ENCODE measurements around the gene DAAM2. TPM values are rescaled to one million over a fixed set of nuclear protein-coding genes. Genes with fewer than 3 reads are reported as not detected.
A peak's percentile ranks its signal among the peaks of the same experiment; 100 is the strongest.

The DAAM2 gene
- 1 to 10 TPM; 7.1 to 9.8 TPM for total RNA-seq
- long read RNA-seq, partial matches to known transcripts = 3 of 3 reads
- long read RNA-seq, other reads (novel, unspliced or antisense) = 0 of 3 reads

DNA sequence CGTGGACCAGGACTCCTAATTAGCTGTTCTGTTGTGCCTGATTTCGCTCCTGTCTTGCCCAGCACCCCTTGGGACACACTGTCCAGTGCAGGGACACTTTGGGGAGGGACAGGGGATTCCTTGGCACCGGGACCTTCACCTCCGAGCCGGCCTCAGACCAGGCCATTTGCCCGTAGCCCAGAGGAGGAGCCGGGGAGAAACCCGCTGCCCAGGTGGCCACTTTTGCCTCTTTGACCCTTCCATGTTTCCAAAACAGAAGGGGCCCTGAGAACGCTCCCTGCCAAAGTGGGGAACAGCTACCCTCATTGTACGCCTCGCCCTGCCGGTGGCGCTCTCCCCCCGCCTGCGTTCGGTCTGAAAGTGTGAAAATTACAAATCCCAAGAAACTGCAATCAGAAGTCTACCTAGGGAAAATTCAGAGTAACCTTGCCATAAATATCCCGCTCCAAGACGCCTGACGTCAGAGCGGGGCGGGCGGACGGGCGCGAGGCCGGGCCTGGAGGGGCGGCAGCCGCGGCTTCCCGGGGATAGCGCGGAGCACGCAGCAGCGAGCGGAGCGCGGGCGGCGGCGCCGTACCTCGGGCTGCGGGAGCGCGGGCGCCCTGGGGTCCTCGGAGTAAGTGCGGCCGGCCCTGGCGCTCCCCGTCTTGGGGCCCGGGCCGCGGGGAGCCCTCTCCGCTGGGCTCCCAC lies at the start of gene DAAM2:
DAAM2 (plus strand) TSS at position 527 of the 690 bp plus-strand sequence. CDS start 63,927 bp downstream, outside the sequence.
- peak in 1 of 2 donors; percentile 39 for DNase-seq
- ATAC-seq = peak; percentile 68
- intact Hi-C loops (cut with DNase I, micrococcal nuclease) = no loop called here

DNA sequence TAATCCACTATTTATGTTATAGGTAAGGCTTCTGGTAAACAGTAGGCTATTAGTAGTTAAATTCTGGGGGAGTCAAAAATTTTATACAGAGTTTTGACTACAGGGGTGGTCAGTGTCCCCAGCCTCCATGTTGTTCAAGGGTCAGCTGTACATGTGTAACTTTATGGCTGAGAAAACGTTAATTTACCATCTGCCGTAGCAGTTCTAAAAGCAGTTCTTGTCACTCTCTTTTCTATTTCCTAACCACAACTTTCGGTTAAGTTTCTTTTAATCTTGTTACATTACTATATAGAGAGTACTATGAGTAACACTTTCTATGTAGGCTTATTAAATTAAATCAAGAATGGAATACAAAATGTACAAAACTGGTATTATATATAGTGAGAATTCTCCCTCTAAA lies 45.4 kb upstream of the DAAM2 start:
- no peak for DNase-seq
- intact Hi-C loops (cut with DNase I, micrococcal nuclease) = no loop called here
- ATAC-seq = no peak

DNA sequence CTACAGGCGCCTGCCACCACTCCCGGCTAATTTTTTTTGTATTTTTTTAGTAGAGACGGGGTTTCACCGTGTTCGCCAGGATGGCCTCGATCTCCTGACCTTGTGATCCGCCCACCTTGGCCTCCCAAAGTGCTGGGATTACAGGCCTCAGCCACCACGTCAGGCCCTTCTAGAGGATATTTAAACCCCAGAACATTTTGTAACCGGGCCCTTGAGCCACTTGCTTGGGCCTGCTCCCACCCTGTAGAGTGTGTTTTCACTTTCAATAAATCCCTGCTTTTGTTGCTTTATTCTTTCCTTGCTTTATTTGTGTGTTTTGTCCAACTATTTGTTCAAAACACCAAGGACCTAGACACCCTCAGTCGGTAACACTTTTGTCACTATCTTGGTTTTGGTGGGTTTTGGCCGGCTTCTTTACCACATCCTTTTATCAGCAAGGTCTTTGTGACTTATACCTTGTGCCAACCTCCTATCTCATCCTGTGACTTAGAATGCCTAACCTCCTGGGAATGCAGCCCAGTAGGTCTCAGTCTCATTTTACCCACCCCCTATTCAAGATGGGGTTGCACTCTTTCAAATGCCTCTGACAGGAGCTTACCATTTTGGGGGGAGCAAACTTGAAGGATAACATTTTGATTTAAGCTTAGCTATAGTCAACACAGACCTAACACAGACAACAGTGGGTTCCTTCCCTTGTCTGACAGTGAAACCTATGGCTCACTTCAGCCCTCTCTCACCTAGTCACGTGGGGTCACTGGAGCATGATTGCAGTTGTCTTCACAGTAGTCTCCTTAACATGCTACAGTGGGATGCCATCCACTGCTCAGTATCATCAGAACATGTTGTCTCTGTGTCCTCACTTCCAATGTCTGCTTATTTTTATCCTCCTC lies 39.1 kb upstream of the DAAM2 start:
- ATAC-seq (no peak), DNase-seq (no peak)
- intact Hi-C loops (cut with DNase I, micrococcal nuclease) = no loop called here

DNA sequence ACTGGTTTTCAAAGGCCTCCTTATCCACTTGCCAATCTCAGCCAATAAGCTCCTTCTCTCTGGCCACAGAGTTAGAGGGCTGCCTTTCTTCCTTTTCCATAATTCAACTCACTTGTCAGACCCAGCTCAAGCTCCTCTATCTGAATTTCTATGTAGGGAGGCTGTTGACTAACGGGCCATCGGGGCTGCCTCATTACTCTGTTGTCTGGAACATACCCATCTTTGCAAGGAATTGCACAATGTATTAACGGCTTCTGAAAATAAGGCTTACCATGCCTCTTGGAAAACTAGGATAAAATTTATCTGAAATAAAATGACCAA lies 38.5 kb upstream of the DAAM2 start:
- no peak for DNase-seq
- intact Hi-C loops (cut with DNase I, micrococcal nuclease) = no loop called here
- ATAC-seq = no peak

DNA sequence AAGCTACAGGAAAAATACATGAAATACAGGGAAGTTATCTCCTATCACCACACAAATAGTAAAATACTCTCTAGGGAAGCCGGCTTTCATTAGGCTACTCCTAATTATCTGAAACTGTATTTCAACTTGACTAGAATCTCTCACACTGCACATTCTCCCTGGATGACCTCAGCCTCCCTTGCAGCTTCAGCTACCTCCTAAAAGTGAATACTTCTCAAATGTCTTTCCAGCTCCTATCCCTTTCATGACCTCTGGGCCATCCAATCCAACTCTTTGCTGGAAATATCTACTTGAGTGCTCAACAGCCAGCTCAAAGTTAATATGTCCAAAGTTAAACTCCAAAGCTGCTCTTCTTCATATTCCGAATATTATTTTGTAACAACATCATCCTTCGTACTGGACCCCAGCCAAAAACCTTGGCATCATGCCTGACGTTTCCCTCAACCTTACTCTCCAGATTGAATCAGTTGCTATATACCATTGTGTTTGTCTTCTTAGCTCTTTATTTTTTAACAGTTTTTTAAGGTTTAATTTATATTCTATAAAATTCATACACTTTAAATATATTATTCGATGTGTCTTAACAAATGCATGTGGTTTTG lies 37.6 kb upstream of the DAAM2 start:
- no peak for ATAC-seq
- intact Hi-C loops (cut with DNase I, micrococcal nuclease) = no loop called here
- DNase-seq = no peak

DNA sequence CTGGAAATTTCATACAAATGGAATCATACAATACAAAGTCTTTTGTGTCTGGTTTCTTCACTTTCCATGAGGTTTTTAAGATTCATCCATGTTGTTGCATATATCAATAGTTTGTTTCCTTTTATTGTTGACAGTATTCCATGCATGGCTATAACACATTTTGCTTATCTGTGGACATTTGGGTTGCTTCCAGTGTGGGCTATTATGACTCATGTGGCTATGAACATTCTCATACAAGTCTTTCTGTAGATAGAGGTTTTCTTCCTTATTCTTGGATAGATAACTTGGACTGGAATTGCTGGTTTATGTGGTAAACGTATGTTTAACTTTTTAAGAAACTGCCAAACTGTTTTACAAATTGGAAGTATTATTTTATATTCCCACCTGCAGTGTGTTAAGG lies 36.9 kb upstream of the DAAM2 start:
- intact Hi-C loops (cut with DNase I, micrococcal nuclease) = no loop called here
- ATAC-seq (no peak), DNase-seq (no peak)

DNA sequence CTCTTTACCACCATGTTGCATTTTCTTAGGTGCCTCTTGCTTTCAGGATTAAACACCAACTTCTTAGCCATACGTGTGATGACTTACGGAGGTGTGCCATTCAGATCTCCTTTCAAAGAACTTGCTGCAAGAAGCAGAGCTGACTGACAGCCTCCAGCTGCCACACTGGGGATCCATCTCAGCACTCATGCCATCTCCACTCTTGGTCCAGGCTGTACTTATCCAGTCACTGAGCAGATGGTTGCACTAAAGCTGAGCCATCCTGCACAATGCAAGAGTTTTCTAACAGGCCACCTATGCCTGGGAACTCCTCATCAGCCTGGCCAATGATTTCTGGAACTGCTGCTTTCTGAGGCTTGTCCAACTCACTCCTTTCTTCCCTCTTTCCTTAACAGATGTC lies 35.6 kb upstream of the DAAM2 start:
- intact Hi-C loops (cut with DNase I, micrococcal nuclease) = no loop called here
- DNase-seq (no peak), ATAC-seq (no peak)

DNA sequence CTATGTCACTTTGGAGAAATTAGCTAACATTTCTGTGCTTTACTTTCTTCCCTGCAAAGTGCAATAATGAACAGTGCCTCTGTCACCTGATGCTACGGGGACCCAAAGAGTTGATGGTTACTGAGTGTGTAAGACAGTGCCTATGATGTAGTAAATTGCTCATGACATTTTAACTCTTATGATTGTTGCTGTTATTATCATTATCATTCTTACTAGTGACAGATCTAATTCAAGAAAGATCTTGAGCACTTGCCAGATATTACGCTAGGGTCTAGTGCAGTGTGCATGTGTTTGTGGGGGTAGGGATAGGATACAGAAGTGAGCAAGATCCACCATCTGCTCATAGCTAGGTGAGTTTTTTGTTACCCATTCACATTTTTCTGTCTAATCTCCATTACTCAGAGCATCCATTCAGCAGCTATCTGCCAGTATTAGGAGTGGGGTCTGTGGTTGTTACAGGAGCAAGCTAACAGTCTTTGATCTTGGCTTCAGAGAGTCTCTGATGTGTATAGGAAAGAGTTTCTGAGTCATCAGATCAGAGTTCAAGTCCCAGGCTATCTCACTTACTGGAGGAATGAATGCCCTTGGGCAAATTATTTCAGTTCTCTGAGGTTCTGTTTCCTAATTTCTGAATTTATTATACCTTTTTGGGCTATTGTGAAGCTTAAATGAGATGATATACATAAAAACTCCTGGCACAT lies 33.1 kb upstream of the DAAM2 start:
- ATAC-seq (no peak), DNase-seq (no peak)
- intact Hi-C loops (cut with DNase I, micrococcal nuclease) = no loop called here

DNA sequence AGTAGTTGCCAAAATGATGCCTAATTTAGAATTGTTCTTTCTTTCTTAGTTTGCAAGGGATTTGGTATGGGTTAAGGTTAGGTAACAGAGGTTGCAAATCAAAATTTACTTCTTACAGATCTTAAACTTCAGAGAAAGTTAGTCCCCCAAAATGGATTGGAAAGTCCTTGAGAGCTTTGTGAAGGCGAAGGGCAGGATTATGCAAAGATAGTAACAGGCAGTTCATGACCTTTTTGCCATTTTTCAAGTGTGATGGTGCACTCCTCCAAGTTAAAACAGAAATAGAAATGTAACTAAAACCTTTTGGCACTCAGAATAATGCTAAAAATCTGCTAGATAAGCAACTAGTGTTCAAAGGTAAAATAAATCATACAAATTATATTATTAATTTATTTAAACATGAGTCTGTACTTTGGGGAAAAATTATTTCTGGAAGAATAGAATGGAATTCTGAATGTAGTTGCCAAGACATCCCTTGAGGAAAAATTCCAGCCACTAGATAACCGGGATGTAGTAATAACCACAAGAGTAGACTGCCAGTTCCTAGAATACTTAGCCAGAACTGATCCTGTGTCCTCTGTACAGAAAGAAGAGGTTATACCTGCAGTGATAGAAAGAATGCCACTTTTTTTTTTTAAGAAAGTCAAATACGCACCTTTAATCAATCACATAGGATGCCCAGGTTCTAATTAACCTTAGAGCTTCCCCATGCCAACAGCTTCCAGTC lies 31.8 kb upstream of the DAAM2 start:
- DNase-seq = no peak
- intact Hi-C loops (cut with DNase I, micrococcal nuclease) = no loop called here
- no peak for ATAC-seq

DNA sequence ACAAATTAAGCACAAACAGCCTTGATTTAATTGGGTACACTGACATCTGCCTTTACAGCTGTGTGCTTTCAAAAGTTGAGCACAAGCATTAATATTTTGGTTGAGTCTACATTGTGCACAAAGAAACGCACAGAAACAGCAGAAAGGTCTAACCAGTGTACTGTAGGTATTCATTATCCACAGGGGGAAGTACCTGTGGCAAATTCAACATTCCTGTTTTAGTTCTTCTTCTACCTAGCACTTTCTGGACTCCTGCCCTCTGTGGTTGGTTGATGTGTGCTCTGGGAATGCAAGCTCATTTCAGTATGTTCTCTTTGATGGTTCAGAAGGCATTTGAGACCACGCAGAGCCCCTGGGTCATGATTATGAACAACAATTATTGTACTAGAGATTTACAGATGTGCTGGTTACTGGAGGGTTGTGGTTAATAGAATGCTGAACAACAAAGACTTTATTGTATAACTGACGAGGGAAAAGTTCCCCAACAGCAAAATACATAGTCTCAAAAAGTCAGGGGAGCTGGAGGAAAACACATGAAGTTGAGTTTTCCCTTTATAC lies 26.6 kb upstream of the DAAM2 start:
- no peak for ATAC-seq
- intact Hi-C loops (cut with DNase I, micrococcal nuclease) = no loop called here

DNA sequence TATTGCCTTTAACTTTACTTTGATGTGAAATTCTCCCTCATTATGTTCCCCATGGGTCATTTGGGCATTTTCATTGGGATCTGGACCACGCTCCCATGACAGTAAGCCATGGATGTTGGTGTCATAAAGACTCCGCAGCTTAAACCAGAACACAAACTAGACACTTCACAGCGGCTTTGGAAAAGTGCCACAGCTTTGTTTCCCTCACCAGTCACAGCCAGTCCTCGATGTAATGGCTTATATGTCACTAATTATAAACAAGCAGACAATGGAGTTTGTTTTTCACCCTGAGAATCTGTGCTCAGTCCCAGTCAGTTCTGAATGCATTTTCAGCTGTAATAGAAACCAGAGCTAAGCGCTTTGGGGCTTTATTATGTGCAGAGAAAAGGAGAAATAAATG lies 23.2 kb upstream of the DAAM2 start:
- intact Hi-C loops (cut with DNase I, micrococcal nuclease) = no loop called here
- no peak for ATAC-seq
- DNase-seq = no peak

More for the DNA sequence above, 26.6 kb upstream of the DAAM2 start:
- no peak for DNase-seq

DNA sequence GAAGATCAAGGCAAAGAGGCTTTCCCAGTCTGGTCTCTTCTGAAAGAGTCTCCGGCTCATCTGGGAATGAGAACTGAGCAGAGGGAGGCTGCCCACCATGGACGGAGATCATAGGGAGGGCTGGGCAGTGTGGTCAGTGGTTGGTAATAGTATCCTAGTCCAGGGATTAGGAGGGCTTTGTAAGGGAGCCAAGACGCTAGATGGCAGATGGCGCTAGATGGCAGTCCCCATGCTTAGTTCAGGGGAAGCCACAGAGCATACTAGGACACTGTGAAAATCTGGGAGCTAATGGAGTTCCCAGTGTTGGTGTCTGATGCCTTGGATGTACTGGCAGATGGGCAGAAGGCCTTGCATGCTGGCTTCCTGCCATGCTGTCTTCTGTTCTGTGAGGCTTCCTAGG lies 21.7 kb upstream of the DAAM2 start:
- DNase-seq = no peak
- ATAC-seq = no peak
- intact Hi-C loops (cut with DNase I, micrococcal nuclease) = no loop called here

DNA sequence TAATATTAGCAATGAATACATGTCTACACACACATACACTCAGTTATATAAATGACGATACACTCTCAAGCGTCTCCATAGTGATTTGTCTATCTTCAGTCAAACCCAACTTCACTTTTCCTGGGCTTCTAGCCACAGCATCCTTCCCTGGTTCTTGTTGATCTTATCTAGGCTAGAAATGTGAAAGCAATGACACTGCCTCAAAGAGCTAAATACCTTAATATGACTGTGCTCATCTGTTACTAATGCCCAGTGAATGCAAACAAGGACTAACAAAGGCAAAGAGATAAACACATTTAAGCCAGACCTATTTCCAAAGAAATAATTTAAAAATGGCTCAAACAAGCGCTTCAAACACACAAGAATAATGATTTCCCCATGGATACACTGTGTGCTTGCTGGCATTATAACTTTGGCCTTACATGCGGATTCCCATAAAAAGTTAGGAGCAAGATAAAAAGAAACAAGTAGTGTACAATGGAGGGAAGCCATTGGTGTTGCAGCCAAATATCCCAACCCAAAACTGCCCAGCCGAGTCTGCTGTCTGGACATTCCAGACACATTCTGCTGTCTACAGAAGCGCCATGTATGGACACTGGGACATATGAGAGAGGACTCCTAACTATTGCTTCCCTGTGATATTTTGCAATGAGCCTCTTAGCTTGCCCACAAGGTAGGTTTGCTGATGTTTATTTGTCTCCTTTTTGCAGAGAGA lies 19.5 kb upstream of the DAAM2 start:
- intact Hi-C loops (cut with DNase I, micrococcal nuclease) = no loop called here
- DNase-seq (no peak), ATAC-seq (no peak)

DNA sequence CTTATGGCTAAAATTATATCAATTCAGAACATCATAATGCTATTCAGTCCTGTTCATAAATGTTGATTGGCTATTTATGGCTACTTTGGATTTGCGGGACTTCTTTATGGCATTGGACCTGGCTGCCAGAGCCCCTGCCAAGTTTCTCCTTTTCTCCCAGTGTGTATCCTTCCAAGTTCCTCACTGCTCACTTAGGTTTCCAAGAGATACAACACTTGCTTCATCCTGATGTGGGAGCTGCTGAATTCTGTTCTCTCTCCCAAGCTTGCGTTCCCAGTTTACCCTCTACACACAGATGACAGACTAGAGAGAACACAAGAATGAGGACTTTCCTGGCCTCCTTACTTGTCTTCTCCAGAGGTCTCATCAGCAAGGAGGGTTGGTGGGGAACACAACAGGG lies 18.4 kb upstream of the DAAM2 start:
- ATAC-seq (no peak), DNase-seq (no peak)
- intact Hi-C loops (cut with DNase I, micrococcal nuclease) = no loop called here

DNA sequence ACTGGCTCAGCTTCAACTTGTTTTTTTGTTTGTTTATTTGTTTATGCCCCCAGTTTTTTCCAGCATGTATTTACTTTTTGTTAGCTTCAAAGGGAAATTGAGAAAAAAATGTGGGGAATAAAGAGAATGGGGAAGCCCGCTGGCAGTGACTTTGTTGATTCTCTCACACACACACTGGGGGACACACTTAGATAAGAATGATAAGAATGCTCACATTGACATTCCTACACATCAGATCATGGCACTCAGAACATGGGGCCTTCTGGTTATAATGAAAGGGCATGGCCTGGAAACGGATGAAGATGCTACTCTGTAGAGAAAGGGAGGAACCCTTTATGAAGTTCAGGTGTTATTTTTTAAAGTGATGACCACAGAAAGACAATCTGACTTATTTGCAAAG lies 15.6 kb upstream of the DAAM2 start:
- intact Hi-C loops (cut with DNase I, micrococcal nuclease) = no loop called here
- no peak for DNase-seq
- ATAC-seq = no peak

DNA sequence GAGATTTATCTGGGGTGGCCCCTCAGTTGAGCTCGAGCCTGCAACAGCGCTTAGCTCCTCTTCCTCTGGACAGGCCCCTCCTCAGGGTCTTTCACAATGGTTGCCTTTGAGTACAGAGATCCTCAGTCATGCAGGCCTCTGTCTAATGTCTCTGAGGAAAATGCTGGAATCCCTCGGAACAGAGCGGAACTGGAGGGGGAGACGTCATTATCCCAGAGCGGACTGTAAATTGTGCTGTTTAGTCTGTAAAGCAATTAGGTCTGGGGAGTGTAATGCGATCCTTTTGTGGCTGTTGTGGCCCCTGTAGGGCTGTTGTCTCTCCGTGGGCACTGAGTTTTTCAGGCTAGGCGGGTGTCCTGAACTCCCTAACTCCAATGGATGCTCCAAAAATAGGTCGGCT lies 15.0 kb upstream of the DAAM2 start:
- ATAC-seq (no peak), DNase-seq (no peak)
- intact Hi-C loops (cut with DNase I, micrococcal nuclease) = no loop called here

DNA sequence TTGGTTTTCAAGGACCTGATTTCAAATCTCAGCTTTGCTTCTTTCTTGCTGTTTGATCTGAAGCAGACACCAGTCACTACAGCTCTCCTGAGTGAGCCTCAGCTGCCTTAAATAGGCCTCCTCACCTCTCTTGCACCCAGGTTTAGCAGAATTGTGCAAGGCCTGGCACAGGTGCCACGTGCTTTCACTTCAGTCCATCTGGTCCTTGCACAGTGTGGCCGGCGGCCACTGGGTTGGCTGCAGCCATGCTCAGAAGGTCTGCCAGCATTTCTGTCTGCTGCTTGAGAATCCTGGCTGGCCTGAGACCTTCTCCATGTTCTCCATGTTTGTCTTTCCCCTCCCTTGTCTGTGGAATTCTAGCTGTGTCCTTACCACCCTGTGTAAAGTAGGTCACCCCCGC lies 14.5 kb upstream of the DAAM2 start:
- intact Hi-C loops (cut with DNase I, micrococcal nuclease) = no loop called here
- ATAC-seq = no peak
- no peak for DNase-seq

Data from left colon (tissue), 2 donors.